Measurements from ENCODE around the gene AMFR.

GRCh38 chr16:56373003-56373402, 52.3 kb downstream of the AMFR start:
- TF ChIP-seq EZH2 (IDR thresholded peaks at IDR 0.05; ENCODE audit: borderline replicate concordance, low read depth, low read length, poor library complexity, severe bottlenecking): no peak
- TF ChIP-seq CTCF (conservative IDR thresholded peaks at IDR 0.05; ENCODE audit: low read depth, low read length): no peak
